WTC11 (cell line): Measurements from ENCODE around the gene UGT8.

ENCODE experiments used
- ARID4B ChIP-seq: sonication (generic); formaldehyde crosslinking; IDR thresholded peaks from 2 replicates; pipeline ENCODE4 v1.8.0; 2023; ENCODE audit warnings: missing genetic modification reagents, mild to moderate bottlenecking, borderline replicate concordance
- ATF1 ChIP-seq: sonication (generic); formaldehyde crosslinking; IDR thresholded peaks from 2 replicates; pipeline ENCODE4 v1.8.1; 2023; ENCODE audit warnings: mild to moderate bottlenecking, moderate library complexity, missing genetic modification reagents
- CREB1 ChIP-seq: sonication (generic); formaldehyde crosslinking; IDR thresholded peaks from 2 replicates; pipeline ENCODE4 v1.8.0; 2023; ENCODE audit warnings: mild to moderate bottlenecking, missing genetic modification reagents
- CTCF ChIP-seq: fragments of 200-600 bp; IDR thresholded peaks from 2 replicates; pipeline ENCODE4 v1.8.0; 2022; ENCODE audit warnings: antibody characterized with exemption
- EMX1 ChIP-seq: fragments of 250-450 bp; sonication (Bioruptor Pico); IDR thresholded peaks from 2 replicates; pipeline ENCODE4 v1.8.0; 2021; ENCODE audit warnings: mild to moderate bottlenecking
- FOXJ3 ChIP-seq: sonication (generic); formaldehyde crosslinking; IDR thresholded peaks from 2 replicates; pipeline ENCODE4 v1.9.0; 2021; ENCODE audit warnings: missing genetic modification reagents, mild to moderate bottlenecking, borderline replicate concordance
- PRDM15 ChIP-seq: sonication (generic); formaldehyde crosslinking; IDR thresholded peaks from 2 replicates; pipeline ENCODE4 v1.8.0; 2022; ENCODE audit warnings: missing genetic modification reagents
- PREB ChIP-seq: sonication (generic); formaldehyde crosslinking; IDR thresholded peaks from 2 replicates; pipeline ENCODE4 v1.8.1; 2022; ENCODE audit warnings: mild to moderate bottlenecking, missing genetic modification reagents, moderate library complexity, borderline replicate concordance
- SP1 ChIP-seq: sonication (generic); formaldehyde crosslinking; conservative IDR thresholded peaks from 2 replicates; pipeline ENCODE4 v1.8.1; 2022; ENCODE audit warnings: missing genetic modification reagents
- ZNF219 ChIP-seq: sonication (generic); formaldehyde crosslinking; IDR thresholded peaks from 2 replicates; pipeline ENCODE4 v1.8.0; 2023; ENCODE audit warnings: missing genetic modification reagents, mild to moderate bottlenecking, borderline replicate concordance

- TF ChIP-seq CREB1 (CRISPR knock-in tag) (no peak), PREB (CRISPR knock-in tag) (no peak), CTCF (peak; percentile 61), PRDM15 (CRISPR knock-in tag) (no peak), ARID4B (no peak), EMX1 (CRISPR knock-in tag) (no peak), FOXJ3 (no peak), SP1 (CRISPR knock-in tag) (no peak), ATF1 (CRISPR knock-in tag) (no peak), ZNF219 (CRISPR knock-in tag) (no peak)
Observed at GRCh38 chr4:114659386-114660008, 60.9 kb downstream of the UGT8 start.
